Activated CD4-positive, alpha-beta T cell treated with anti-CD3 and anti-CD28 coated beads, Interleukin-2, amount 50 U/mL, for 16 hours (primary cell): ENCODE measurements around the gene EIF4A3.
"Not testable (repeated sequence)": the region's sequence is repeated elsewhere in the genome, so short reads cannot be mapped to it uniquely, and the experiment has no call there.

Experiments used
- DNase-seq: peaks from one replicate; pipeline ENCODE4 v3.0.0-alpha.2; 2020

EIF4A3 gene

DNA sequence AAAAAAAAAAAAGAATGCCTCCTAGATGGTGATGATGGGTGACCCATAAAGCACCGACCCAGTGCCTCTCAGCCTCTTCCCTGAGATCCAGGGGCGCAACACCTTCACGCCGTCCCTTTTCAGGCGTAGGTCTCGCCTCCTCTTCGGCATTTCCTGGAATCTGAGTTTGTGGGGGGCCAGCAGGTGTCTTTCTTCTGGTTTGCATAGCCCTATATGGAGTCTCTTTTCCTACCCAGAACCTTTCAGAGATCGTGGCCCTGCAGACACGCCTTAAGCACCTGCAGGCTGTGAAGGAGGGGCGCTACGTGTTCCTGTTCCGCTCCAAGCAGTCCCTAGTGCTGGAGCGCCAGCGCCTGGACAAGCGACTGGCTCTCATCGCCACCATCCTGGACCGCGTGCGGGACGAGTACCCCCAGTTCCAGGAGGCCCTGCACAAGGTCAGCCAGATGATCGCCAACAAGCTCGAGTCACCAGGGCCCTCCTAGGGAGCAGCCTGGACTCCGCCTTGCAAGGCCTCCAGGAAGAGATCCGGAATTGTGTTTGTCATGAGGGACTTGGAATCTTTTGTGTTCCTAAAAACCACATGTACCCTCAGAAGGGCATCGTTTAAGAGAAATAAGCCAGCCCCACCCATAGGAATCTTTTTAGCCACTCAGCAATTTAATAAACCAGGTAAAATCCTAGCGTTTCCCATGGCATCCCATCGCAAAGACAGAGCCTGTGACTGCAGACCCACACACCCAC, 47.5 kb downstream of the EIF4A3 start:
- no peak for DNase-seq

DNA sequence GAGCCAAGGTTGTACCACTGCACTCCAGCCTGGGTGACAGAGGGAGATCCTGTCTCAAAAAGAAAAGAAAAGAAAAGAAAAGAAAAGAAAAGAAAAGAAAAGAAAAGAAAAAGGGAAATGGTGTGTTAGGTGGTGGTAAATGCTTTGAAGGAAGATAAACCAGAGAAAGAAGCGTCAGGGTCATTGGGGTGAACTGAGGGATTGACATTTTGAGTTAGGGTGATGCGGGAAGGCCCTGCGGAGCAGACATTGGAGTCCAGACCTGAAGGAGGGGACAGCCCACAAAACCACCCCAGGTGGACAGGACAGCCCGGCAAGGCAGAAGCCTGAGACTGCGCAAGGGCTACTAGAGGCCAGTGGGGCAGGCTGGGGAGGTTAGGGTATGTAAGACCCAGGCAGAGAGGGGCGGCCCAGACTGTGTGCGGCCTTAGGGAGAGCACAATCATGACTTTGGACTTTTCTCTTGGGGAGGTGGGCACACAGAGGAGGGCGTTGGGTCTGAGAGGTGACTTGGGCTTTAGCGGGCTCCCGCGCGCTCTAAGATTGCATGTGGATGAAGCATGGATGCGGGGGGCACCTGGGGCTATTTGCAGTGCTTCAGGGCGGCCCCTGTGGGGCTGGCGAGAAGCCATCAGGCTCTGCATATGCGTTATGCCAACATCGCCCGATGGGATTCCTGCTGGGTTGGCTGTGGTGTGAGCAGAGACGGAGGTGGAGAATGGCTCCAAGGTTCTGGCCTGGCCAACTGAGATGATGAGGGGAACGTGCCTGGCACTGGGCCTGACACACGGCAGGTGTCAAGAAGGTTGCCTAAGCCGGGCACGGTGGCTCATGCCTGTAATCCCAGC, 48.9 kb downstream of the EIF4A3 start:
- DNase-seq, result no peak

DNA sequence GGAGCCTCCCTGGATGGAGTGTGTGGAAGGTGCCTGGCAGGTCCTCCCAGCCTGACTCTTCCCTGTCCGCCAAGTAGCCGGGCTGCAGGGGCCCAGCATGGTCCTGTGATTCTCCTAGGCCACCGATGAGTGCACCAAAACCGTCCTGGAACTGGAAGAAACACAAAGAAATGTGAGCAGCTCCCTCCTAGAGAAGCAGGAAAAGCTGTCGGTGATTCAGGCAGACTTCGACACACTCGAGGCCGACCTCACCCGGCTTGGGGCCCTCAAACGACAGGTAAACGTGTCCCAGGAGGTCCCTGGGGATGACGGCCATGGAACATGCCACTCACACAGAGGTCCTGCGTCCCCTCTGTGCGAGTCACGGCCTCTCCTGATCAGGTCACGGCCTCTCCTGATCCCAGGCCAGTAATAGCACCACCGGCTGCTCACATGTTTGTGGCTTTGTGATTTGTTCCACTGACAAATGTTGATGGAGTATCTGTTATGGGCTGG, 49.8 kb downstream of the EIF4A3 start:
- no peak for DNase-seq

DNA sequence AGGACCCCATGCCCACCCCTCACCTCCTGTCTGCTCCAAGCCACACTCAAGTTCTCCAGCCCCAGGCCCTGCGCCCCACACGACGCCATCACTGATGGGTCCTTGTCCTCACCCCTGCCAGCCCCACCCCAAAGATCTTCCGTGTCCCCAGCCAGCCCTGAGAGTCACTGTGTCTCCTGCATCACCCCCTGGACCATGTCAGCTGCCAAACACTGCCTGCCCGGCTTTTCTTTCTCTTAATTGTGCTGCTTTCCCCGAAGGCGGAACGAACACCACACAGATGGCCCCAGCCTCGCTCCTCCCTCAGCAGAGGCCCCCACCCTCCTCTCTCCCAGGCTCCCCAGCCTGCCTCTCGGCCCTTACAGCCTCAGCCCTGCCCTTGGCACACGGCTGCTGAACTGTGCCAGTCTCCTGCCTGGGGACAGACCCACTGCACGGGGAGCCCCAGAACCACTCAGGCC, 50.3 kb downstream of the EIF4A3 start:
- DNase-seq, result no peak

- DNase-seq, result no peak
Measured at GRCh38 chr17:80095844-80096475, 51.0 kb downstream of the EIF4A3 start.

- DNase-seq, result no peak
Measured at GRCh38 chr17:80095038-80095843, 51.7 kb downstream of the EIF4A3 start.

GRCh38 chr17:80092959-80093358, 54.0 kb downstream of the EIF4A3 start:
- no peak for DNase-seq

GRCh38 chr17:80091376-80091775, 55.6 kb downstream of the EIF4A3 start:
- no peak for DNase-seq

DNA sequence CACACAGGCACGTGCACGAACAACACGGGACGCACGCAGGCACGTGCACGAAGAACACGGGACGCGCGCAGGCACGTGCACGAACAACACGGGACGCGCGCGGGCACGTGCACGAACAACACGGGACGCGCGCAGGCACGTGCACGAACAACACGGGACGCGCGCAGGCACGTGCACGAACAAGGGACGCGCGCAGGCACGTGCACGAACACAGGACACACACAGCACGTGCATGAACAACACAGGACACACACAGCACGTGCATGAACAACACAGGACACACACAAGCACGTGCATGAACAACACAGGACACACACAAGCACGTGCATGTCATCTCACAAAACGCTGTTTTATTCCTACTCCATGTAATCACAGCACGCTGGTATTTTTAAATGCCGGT, 56.8 kb downstream of the EIF4A3 start:
- not testable (repeated sequence) for DNase-seq

- no peak for DNase-seq
Measured at GRCh38 chr17:80089762-80090161, 57.2 kb downstream of the EIF4A3 start.

GRCh38 chr17:80087346-80088265, 59.3 kb downstream of the EIF4A3 start:
- no peak for DNase-seq

- no peak for DNase-seq
Measured at GRCh38 chr17:80086616-80087015, 60.3 kb downstream of the EIF4A3 start.

- DNase-seq, result no peak
Measured at GRCh38 chr17:80086081-80086480, 60.8 kb downstream of the EIF4A3 start.

DNA sequence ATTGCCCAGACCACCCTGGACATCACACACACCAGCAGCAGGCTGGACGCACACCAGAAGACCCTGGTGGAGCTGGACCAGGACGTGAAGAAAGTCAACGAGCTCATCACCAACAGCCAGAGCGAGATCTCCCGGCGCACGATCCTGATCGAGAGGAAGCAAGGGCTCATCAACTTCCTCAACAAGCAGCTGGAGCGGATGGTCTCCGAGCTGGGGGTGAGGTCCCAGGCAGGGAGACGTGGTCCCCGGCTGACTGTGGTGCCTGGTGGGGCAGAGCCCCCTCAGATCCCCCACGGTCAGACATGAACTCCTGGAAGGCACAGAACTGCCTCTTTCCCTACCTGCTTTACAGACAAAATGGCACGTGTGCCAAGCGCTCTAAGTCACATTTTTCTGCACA, 62.2 kb downstream of the EIF4A3 start:
- DNase-seq, result no peak
